Activated T-helper 1 cell treated with anti-CD3 and anti-CD28 coated beads, Interleukin-12 subunit alpha, Interleukin-12 subunit beta, Interleukin-2, Interleukin-4 antibody, amounts not matched to agents 30 ng/mL and 10 ng/mL and 1 ng/mL, durations not matched to agents 14 hours and 24 hours and 36 hours (primary cell): ENCODE measurements around the gene SERPINB6. TPM values are rescaled to one million over a fixed set of nuclear protein-coding genes. Genes with fewer than 3 reads are reported as not detected.
"Not testable (repeated sequence)": the region's sequence is repeated elsewhere in the genome, so short reads cannot be mapped to it uniquely, and the experiment has no call there.

ENCODE experiments used
- DNase-seq: peaks from one replicate; pipeline ENCODE4 v3.0.0; 2021; ENCODE audit warnings: low spot score
- H3K27ac Mint-ChIP-seq: one replicate; pipeline ENCODE4 v1.8.0; 2021; ENCODE audit warnings: mild to moderate bottlenecking, mixed read lengths
- H3K27me3 Mint-ChIP-seq: one replicate; pipeline ENCODE4 v1.8.0; 2022; ENCODE audit warnings: mild to moderate bottlenecking, moderate library complexity, mixed read lengths; ENCODE audit not compliant: insufficient read depth
- H3K36me3 Mint-ChIP-seq: one replicate; pipeline ENCODE4 v1.8.0; 2021; ENCODE audit warnings: low read depth, mixed read lengths
- H3K4me1 Mint-ChIP-seq: one replicate; pipeline ENCODE4 v1.8.0; 2021; ENCODE audit warnings: low read depth, mixed read lengths
- H3K4me3 Mint-ChIP-seq: one replicate; pipeline ENCODE4 v1.8.0; 2021; ENCODE audit warnings: mild to moderate bottlenecking, moderate library complexity, mixed read lengths
- H3K9me3 Mint-ChIP-seq: one replicate; pipeline ENCODE4 v1.8.0; 2021; ENCODE audit warnings: mixed read lengths
- intact Hi-C: fragments of 100-400 bp; cut with micrococcal nuclease; formaldehyde crosslinking; loops from one replicate; pipeline ENCODE4 v1.15.1; 2024
- total RNA-seq: library from RNA; stranded (reverse); gene quantifications from 2 replicates; pipeline ENCODE4 v1.2.3, GENCODE V29; 2022

Gene SERPINB6
- total RNA-seq, 1 donor from 2014 or later: 34.9 TPM

- intact Hi-C loops: no loop called here
- no peaks in the 10 kb centered on the region for H3K9me3 Mint-ChIP-seq
- H3K36me3 Mint-ChIP-seq: no peaks in the 10 kb centered on the region
- H3K4me1 Mint-ChIP-seq: no peaks in the 10 kb centered on the region
- H3K4me3 Mint-ChIP-seq: no peak overlapping the region
- no peak for DNase-seq
- peaks cover 40% of the 10 kb centered on the region for H3K27me3 Mint-ChIP-seq
- H3K27ac Mint-ChIP-seq: no peak overlapping the region
Observed at GRCh38 chr6:2980465-2980855, 9.1 kb upstream of the SERPINB6 start.

DNA sequence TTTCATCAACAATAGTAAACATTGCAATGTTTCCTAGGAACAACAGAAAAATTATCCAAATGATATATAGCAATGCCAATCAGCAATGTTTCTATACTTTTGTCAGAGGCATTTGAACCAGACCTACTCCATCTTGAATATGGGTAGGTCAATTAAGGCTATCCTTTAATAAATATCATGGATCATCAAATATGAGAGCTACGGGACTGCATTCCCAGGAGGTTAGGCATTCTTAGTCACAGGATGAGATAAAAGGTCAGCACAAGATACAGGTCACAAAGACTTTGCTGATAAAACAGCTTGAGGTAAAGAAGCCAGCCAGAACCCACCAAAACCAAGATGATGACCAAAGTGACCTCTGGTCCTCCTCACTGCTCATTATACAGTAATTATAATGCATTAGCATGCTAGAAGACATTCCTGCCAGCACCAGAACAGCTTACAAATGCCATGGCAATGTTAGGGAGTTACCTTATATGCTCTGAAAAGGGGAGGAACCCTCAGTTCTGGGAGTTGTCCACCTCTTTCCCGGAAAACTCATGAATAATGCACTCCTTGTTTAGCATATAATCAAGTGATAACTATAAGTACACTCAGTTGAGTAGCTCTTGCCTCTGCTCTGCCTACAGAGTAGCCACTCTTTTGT is 8.6 kb upstream of the SERPINB6 start:
- Mint-ChIP-seq H3K9me3 (no peaks in the 10 kb centered on the region), H3K27me3 (peaks cover 40% of the 10 kb centered on the region)
- intact Hi-C loops: no loop called here

DNA sequence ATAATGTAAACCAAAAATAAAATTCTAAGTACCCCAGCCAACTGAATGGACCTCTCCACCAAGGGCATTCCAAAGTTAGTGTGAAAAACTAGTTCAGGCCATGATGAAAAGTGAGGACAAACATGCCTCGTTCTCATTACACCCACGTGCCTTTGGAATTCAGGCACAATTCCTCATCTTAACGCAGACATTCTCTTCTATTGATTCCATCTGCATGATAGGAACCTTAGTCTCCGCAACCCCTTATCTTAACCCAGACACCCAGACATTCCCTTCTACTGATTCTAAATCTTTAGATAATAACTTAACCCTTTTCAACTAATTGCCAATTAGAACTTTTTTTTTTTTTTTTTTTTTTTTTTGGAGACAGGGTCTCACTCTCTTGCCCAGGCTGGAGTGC is 7.6 kb upstream of the SERPINB6 start:
- Mint-ChIP-seq H3K4me1 (no peaks in the 10 kb centered on the region), H3K36me3 (no peaks in the 10 kb centered on the region), H3K27ac (no peak overlapping the region), H3K4me3 (no peak overlapping the region), H3K27me3 (peaks cover 48% of the 10 kb centered on the region), H3K9me3 (no peaks in the 10 kb centered on the region)
- no peak for DNase-seq
- intact Hi-C loops: no loop called here

More for the DNA sequence above, 8.6 kb upstream of the SERPINB6 start:
- DNase-seq: no peak
- H3K27ac Mint-ChIP-seq: no peak overlapping the region
- no peak overlapping the region for H3K4me3 Mint-ChIP-seq
- H3K4me1 Mint-ChIP-seq: no peaks in the 10 kb centered on the region
- H3K36me3 Mint-ChIP-seq: no peaks in the 10 kb centered on the region

DNA sequence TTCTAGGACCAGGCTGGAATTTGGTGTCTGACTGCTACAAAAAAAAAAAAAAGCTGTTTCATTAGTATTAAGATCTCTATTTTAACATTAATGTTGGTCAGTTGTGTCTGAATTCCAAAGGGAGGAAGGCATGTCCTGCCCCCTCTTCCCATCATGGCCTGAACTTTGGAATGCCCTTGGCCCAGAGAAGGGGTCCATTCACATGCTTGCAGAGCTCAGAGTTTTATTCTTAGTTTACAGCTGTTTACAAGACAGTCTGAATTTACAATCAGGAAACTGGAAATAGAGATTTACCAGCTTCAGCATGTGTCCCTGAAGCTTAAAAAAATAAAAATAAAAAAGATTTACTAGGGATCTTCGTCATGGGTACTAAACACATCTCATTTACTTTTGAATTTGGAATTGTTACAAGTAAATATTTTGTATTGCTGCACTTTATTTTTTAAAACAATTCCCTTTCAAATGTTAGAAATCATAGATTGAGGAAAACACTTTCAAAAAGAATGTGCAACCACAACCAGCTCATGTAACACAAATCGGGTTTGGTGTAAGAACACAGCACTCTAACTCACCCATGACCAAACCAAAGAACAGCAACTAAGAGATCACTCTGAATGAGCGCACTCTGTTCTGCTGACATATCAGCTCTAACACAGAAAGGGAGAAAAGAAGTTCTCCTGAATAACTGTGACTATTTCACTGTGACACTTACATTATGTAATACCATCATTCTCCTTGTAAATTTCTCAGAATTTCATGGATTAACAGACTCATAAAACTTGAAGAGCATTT is 6.6 kb upstream of the SERPINB6 start:
- H3K4me3 Mint-ChIP-seq: no peak overlapping the region
- no peaks in the 10 kb centered on the region for H3K4me1 Mint-ChIP-seq
- H3K36me3 Mint-ChIP-seq: no peaks in the 10 kb centered on the region
- no peak for DNase-seq
- H3K9me3 Mint-ChIP-seq: peaks cover 5% of the 10 kb centered on the region
- intact Hi-C loops: no loop called here
- H3K27ac Mint-ChIP-seq: no peak overlapping the region
- peaks cover 42% of the 10 kb centered on the region for H3K27me3 Mint-ChIP-seq

DNA sequence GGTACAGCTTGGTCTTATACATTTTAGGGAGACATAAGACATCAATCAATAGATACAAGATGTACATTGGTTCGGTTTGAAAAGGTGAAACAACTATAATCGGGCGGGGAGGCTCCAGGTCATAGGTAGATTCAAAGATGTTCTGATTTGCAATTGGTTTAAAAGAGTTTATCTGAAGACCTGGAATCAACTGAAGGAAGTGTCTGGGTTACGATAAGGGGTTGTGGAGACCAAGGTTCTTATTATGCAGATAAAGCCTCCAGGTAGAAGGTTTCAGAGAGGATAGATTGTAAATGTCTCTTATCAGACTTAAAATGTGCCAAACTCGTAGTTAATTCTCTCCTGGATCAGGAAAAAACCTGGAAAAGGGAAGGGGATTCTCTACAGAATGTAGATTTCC is 5.9 kb upstream of the SERPINB6 start:
- no peak for DNase-seq
- peaks cover 5% of the 10 kb centered on the region for H3K9me3 Mint-ChIP-seq
- peaks cover 2% of the 10 kb centered on the region for H3K4me1 Mint-ChIP-seq
- intact Hi-C loops: no loop called here
- peaks cover 44% of the 10 kb centered on the region for H3K27me3 Mint-ChIP-seq
- no peaks in the 10 kb centered on the region for H3K36me3 Mint-ChIP-seq
- H3K27ac Mint-ChIP-seq: no peak overlapping the region
- no peak overlapping the region for H3K4me3 Mint-ChIP-seq

DNA sequence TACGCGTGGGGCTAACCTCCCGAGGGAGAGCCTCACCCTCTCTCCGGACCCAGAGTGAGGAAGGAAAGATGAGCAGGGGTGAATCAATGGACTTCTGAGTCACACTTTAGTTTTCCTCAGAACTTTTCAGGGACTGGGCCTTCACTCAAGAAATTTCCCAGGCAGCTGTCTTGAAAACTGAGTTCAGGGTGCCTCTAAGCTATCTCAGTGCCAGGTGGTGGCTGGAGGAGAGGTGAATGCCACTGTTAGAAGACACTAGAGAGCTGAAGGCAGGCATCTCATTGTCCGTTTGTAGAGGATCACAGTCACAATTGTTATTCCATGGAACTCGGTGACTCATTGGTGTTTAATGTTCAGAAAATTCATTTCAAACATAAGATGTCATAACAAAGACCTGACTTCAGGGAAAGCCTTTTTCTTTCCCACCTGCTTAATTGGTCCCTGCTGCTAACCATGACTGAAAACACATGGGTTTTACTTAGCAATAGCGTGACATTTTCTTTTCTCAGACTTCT is 5.3 kb upstream of the SERPINB6 start:
- no peak overlapping the region for H3K27ac Mint-ChIP-seq
- peaks cover 46% of the 10 kb centered on the region for H3K27me3 Mint-ChIP-seq
- no peak overlapping the region for H3K4me3 Mint-ChIP-seq
- no peaks in the 10 kb centered on the region for H3K36me3 Mint-ChIP-seq
- H3K9me3 Mint-ChIP-seq: peaks cover 5% of the 10 kb centered on the region
- intact Hi-C loops: no loop called here
- H3K4me1 Mint-ChIP-seq: peaks cover 8% of the 10 kb centered on the region
- DNase-seq: no peak

- H3K9me3 Mint-ChIP-seq: peaks cover 5% of the 10 kb centered on the region
- intact Hi-C loops: no loop called here
- H3K27me3 Mint-ChIP-seq: peaks cover 41% of the 10 kb centered on the region
- DNase-seq: no peak
- no peak overlapping the region for H3K4me3 Mint-ChIP-seq
- no peak overlapping the region for H3K27ac Mint-ChIP-seq
- H3K36me3 Mint-ChIP-seq: no peaks in the 10 kb centered on the region
- H3K4me1 Mint-ChIP-seq: peaks cover 8% of the 10 kb centered on the region
Observed at GRCh38 chr6:2976060-2976459, 4.7 kb upstream of the SERPINB6 start.

GRCh38 chr6:2973676-2974075 is 2.3 kb upstream of the SERPINB6 start:
- Mint-ChIP-seq H3K27ac (no peak overlapping the region), H3K4me1 (peaks cover 16% of the 10 kb centered on the region), H3K9me3 (peaks cover 5% of the 10 kb centered on the region), H3K27me3 (peaks cover 43% of the 10 kb centered on the region), H3K4me3 (no peak overlapping the region), H3K36me3 (peaks cover 2% of the 10 kb centered on the region)
- no peak for DNase-seq
- intact Hi-C loops: no loop called here

DNA sequence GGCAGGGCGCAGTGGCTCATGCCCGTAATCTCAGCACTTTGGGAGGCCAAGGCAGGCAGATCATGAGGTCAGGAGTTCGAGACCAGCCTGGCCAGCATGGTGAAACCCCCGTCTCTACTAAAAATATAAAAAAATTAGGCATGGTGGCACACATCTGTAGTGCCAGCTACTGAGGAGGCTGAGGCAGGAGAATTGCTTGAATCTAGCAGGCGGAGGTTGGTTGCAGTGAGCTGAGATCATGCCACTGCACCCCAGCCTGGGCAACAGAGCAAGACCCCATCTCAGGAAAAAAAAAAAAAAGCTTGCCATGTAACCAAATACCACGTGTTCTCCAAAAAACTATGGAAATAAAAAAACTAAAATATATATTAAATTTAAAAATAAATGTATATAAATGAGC is 1.8 kb upstream of the SERPINB6 start:
- Mint-ChIP-seq H3K27me3 (peaks cover 43% of the 10 kb centered on the region), H3K4me1 (peaks cover 16% of the 10 kb centered on the region)
- H3K4me3 Mint-ChIP-seq, H3K9me3 Mint-ChIP-seq, DNase-seq, H3K36me3 Mint-ChIP-seq, H3K27ac Mint-ChIP-seq, intact Hi-C loops: not testable (repeated sequence)

DNA sequence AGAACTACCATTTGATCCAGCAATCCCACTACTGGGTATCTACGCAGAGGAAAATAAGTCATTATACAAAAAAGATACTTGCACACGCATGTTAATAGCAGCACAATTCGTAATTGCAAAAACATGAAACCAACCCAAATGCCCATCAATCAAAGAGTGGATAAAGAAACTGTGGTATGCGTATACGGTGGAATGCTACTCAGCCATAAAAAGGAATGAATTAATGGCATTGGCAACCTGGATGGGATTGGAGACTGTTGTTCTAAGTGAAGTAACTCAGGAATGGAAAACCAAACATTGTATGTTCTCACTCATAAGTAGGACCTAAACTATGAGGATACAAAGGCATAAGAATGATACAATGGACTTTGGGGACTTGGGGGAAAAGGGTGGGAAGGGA is 1.3 kb upstream of the SERPINB6 start:
- H3K27ac Mint-ChIP-seq, intact Hi-C loops, H3K9me3 Mint-ChIP-seq, DNase-seq, H3K36me3 Mint-ChIP-seq: not testable (repeated sequence)
- Mint-ChIP-seq H3K4me3 (peak overlapping the region; percentile 45), H3K4me1 (peaks cover 16% of the 10 kb centered on the region), H3K27me3 (peaks cover 42% of the 10 kb centered on the region)

GRCh38 chr6:2972219-2972487 is 786 bp upstream of the SERPINB6 start:
- intact Hi-C loops: not testable (repeated sequence)
- H3K27me3 Mint-ChIP-seq: peaks cover 41% of the 10 kb centered on the region

DNA sequence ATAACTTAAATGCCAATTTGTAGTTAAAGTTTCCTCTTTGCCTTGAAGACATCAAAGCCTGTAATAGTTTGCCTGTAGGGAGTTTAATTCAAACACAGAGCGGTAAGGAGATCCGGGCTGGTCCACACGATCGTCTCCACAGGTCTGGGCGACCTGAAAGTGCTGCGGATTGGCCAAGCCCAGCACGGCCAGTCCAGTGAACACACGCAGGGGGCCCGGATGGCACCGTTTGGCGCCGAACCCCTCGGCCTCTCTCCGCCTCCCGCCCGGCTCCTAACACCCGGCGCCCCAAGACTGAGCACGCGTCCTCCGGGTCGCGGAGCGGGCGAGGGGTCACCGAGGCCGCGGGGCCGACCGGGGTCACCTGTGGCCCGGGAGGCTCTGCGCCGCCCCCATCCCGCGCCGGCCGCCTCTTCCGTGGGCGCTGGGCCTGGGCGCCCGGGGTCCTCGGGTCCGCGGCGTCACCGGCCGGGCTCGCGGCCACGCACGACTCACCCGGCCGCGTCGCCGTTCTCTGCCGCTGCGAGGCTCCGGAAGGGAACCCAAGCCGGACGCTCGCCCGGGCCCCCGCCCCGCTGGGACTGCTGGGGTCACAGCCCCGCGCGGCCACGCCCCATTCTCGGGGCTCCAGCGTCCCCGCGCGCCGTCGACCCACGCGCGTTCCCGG is 481 bp downstream of the SERPINB6 start:
- H3K9me3 Mint-ChIP-seq: peaks cover 5% of the 10 kb centered on the region
- peaks cover 9% of the 10 kb centered on the region for H3K36me3 Mint-ChIP-seq
- peak overlapping the region; percentile 85 for H3K4me3 Mint-ChIP-seq
- H3K27me3 Mint-ChIP-seq: peaks cover 41% of the 10 kb centered on the region
- peak; percentile 37 for DNase-seq
- peak overlapping the region; percentile 83 for H3K27ac Mint-ChIP-seq
- intact Hi-C loops: loop anchor here (1.0 to 2.0 kb wide), 3 partner anchors 18 to 30 kb away; no protein-coding TSS in a partner anchor
- peaks cover 16% of the 10 kb centered on the region for H3K4me1 Mint-ChIP-seq

More at GRCh38 chr6:2972219-2972487, 786 bp upstream of the SERPINB6 start:
- H3K4me1 Mint-ChIP-seq: peaks cover 16% of the 10 kb centered on the region
- not testable (repeated sequence) for DNase-seq, H3K36me3 Mint-ChIP-seq, H3K9me3 Mint-ChIP-seq
- H3K4me3 Mint-ChIP-seq: peak overlapping the region; percentile 81
- H3K27ac Mint-ChIP-seq: peak overlapping the region; percentile 31
